Left lobe of liver (tissue), 2 donors: ENCODE measurements around the gene RNF25. TPM values are rescaled to one million over a fixed set of nuclear protein-coding genes. Genes with fewer than 3 reads are reported as not detected.

Source experiments
- ATAC-seq: fragments of 200-7000 bp; cut with Tn5 transposase; one replicate; pipeline ENCODE4 v1.9.1; 2020; ENCODE audit warnings: mild to moderate bottlenecking, moderate library complexity
- DNase-seq: peaks from one replicate; pipeline ENCODE4 v3.0.0-alpha.2; 2020; ENCODE audit warnings: low spot score
- total RNA-seq: library from RNA; stranded (reverse); gene quantifications from one replicate; pipeline ENCODE4 v1.2.1, GENCODE V29; 2021
- donor health status: DM: no; HTN: no; CAD: no; lungs with moderate emphysema.
- donor health status: DM: no; HTN: yes; CAD: no.

Gene RNF25
- total RNA-seq, 1 donor from 2014 or later = 9.0 TPM

DNA sequence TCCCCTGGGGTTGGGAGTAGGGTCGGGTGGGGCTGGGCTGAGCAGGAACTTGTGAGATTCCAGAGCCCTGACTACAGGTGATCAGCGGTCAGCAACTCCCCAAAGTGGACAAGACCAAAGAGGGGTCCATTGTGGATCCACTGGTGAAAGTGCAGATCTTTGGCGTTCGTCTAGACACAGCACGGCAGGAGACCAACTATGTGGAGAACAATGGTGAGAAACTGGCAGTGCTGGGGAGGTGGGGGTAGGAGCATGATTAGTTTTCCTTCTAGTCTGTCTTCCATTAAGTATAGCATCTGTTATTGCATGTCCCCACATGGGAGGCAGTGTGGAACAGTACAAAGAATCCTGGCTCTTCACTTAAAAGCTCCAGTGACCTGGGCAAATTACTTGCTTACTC lies 36.1 kb downstream of the RNF25 start:
- no peak for ATAC-seq
- DNase-seq = no peak

- ATAC-seq (no peak), DNase-seq (no peak)
Measured at GRCh38 chr2:218631837-218632236, 40.0 kb downstream of the RNF25 start.

DNA sequence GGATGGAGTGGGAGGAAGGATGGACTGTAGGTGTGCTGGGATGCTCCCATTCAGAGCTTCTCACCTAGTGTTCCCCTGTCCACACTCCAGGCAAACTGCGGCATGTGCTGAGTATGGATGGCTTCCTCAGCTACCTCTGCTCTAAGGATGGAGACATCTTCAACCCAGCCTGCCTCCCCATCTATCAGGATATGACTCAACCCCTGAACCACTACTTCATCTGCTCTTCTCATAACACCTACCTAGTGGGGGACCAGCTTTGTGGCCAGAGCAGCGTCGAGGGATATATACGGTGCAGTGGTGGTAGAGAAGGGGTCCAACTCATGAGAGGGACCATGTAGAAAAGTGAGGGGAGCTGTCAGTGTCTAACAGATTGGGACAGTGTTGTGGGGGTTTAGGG lies 43.9 kb downstream of the RNF25 start:
- no peak for ATAC-seq
- no peak for DNase-seq

GRCh38 chr2:218626369-218626768 lies 45.4 kb downstream of the RNF25 start:
- ATAC-seq = no peak
- no peak for DNase-seq

- no peak for ATAC-seq
Measured at GRCh38 chr2:218623366-218623705, 48.5 kb downstream of the RNF25 start.

GRCh38 chr2:218622606-218623365 lies 49.0 kb downstream of the RNF25 start:
- ATAC-seq = peak; percentile 57
- DNase-seq = no peak

More at GRCh38 chr2:218623366-218623705, 48.5 kb downstream of the RNF25 start:
- DNase-seq = no peak

- ATAC-seq = no peak
- no peak for DNase-seq
Measured at GRCh38 chr2:218621007-218621406, 50.8 kb downstream of the RNF25 start.

- ATAC-seq = no peak
- DNase-seq = no peak
Measured at GRCh38 chr2:218618102-218618860, 53.5 kb downstream of the RNF25 start.

GRCh38 chr2:218615868-218616315 lies 55.9 kb downstream of the RNF25 start:
- ATAC-seq (peak; percentile 100), DNase-seq (peak; percentile 79)

Other genes starting within 250 kb of the RNF25 start
- gene USP37, start 103.7 kb downstream of the RNF25 start, total RNA-seq = 4.8 TPM
- 14.1 TPM for gene CNOT9, start 103.2 kb downstream of the RNF25 start, total RNA-seq
- gene PLCD4, start 64.1 kb downstream of the RNF25 start, total RNA-seq = 0.43 TPM
- gene ZNF142, start 12.4 kb downstream of the RNF25 start, total RNA-seq = 9.8 TPM
- 38.7 TPM for gene BCS1L, start 12.3 kb downstream of the RNF25 start, total RNA-seq
- gene STK36, start 84 bp upstream of the RNF25 start, total RNA-seq = 16.0 TPM
- gene TTLL4, start 38.8 kb upstream of the RNF25 start, total RNA-seq = 7.4 TPM
- gene CYP27A1, start 110.1 kb upstream of the RNF25 start, total RNA-seq = 263 TPM
- not detected for gene PRKAG3, start 159.8 kb upstream of the RNF25 start, total RNA-seq
- 0.28 TPM for gene WNT6, start 187.8 kb upstream of the RNF25 start, total RNA-seq
- gene WNT10A, start 208.8 kb upstream of the RNF25 start, total RNA-seq = not detected